Cardiac muscle cell (in vitro differentiated cells and primary cell): Measurements from ENCODE around the gene MYL6B. TPM values are rescaled to one million over a fixed set of nuclear protein-coding genes. Genes with fewer than 3 reads are reported as not detected.

ENCODE experiments used
- DNase-seq, 2 donors: peaks; one replicate each; pipeline versions ENCODE4 v3.0.0 to v3.0.0-alpha.2; 2010 to 2017; ENCODE audit warnings: low read depth in 1 of 2, low spot score in 1 of 2
- H3K27ac ChIP-seq: fragments of 200-600 bp; sonication (generic); 2 replicates; pipeline ENCODE4 v1.5.1; 2016
- H3K27me3 ChIP-seq: fragments of 200-600 bp; sonication (generic); 2 replicates; pipeline ENCODE4 v1.6.0; 2016; ENCODE audit warnings: control low read depth
- H3K36me3 ChIP-seq: fragments of 200-600 bp; sonication (generic); 2 replicates; pipeline ENCODE4 v1.5.1; 2016; ENCODE audit warnings: control low read depth
- H3K4me1 ChIP-seq: fragments of 200-600 bp; sonication (generic); 2 replicates; pipeline ENCODE4 v1.8.1; 2017; ENCODE audit warnings: low read depth, mild to moderate bottlenecking, mixed run types
- H3K4me3 ChIP-seq: fragments of 200-600 bp; sonication (generic); 2 replicates; pipeline ENCODE4 v1.5.1; 2016; ENCODE audit warnings: mild to moderate bottlenecking
- H3K9me3 ChIP-seq: fragments of 200-600 bp; sonication (generic); 2 replicates; pipeline ENCODE4 v1.5.1; 2017; ENCODE audit warnings: low read depth, mild to moderate bottlenecking, control low read depth
- CTCF ChIP-seq: IDR thresholded peaks from 2 replicates; pipeline ENCODE4 v1.5.1; 2012; ENCODE audit warnings: low read depth, mild to moderate bottlenecking, low read length
- polyA plus RNA-seq: library from polyadenylated mRNA; unstranded; fragments of >200 nt; fragmentation: Nextera tagmentation; extraction: Ambion mirVana; gene quantifications from 2 replicates; pipeline ENCODE4 v1.2.1, GENCODE V29; 2016
- total RNA-seq: library from RNA; depleted of rRNA; stranded (reverse); fragments of >200 nt; gene quantifications from 2 replicates; pipeline ENCODE4 v1.2.3, GENCODE V29; 2016

MYL6B gene
- total and polyA plus RNA-seq, 2 experiments from 2014 or later = 142 to 293 TPM

GRCh38 chr12:56151672-56152131 is 685 bp upstream of the MYL6B start:
- Histone ChIP-seq H3K4me3 (peak overlapping the region; percentile 79), H3K9me3 (no peaks in the 10 kb centered on the region), H3K4me1 (peaks cover 6% of the 10 kb centered on the region), H3K36me3 (peaks cover 9% of the 10 kb centered on the region), H3K27me3 (no peaks in the 10 kb centered on the region), H3K27ac (peak overlapping the region; percentile 82)
- peak; percentile 23 for TF ChIP-seq CTCF
- DNase-seq = peak in 1 of 2 donors; percentile 41

DNA sequence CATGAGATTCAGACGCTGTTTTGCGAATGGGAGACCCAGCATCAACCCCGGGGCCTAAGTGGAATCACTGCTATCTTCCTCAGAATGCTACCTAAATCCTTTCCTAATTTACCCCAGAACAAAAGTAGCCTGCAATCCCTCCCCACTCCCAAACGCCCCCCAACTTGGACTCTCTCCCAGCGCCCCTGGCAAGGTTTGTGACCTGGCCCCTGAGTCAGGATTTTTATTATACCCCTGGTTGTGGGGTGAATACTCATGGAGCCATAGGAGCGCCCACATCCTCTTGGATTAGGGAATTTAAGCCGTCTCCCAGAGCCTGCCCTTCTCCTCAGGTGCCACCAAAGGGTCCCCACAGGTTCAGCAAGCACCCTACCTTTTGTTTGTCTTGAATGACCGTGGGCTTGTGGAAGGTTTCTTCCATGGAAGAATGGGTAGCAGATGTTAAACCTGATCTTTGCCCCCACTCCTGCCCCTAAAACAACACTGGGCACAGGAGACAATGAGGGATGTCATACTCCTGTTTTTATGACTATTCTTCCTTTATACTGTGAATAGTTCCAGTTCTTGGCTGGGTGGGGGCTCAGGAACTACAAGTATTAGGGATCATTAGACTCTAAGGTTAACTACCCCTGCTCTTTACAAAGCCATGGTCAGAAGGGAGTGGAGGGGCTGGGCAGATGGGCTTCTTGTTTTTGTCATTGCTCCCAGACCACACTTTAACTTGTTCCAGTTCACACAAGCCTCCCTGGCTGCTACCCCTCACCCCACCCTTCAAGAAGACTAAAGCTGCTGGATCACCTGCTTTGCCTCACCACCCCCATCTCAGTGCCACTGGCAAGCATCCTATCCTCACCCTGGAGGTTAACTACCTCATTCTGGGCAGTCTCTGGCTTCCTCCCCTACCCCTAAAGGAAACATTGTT is 630 bp downstream of the MYL6B start:
- peak in 1 of 2 donors; percentile 24 for DNase-seq
- Histone ChIP-seq H3K9me3 (no peaks in the 10 kb centered on the region), H3K27me3 (no peaks in the 10 kb centered on the region), H3K36me3 (peaks cover 9% of the 10 kb centered on the region), H3K4me3 (peak overlapping the region; percentile 79), H3K27ac (no peak overlapping the region), H3K4me1 (peaks cover 11% of the 10 kb centered on the region)
- TF ChIP-seq CTCF = no peak

GRCh38 chr12:56153678-56154065 is 1.3 kb downstream of the MYL6B start:
- H3K9me3 ChIP-seq = no peaks in the 10 kb centered on the region
- peaks cover 11% of the 10 kb centered on the region for H3K4me1 ChIP-seq
- no peak overlapping the region for H3K27ac ChIP-seq
- no peaks in the 10 kb centered on the region for H3K27me3 ChIP-seq
- DNase-seq = no peak
- no peak for TF ChIP-seq CTCF
- H3K36me3 ChIP-seq = peaks cover 11% of the 10 kb centered on the region
- H3K4me3 ChIP-seq = no peak overlapping the region

GRCh38 chr12:56154246-56154771 is 1.9 kb downstream of the MYL6B start:
- no peak for DNase-seq
- Histone ChIP-seq H3K9me3 (no peaks in the 10 kb centered on the region), H3K27me3 (no peaks in the 10 kb centered on the region), H3K27ac (no peak overlapping the region), H3K4me3 (no peak overlapping the region), H3K36me3 (peaks cover 15% of the 10 kb centered on the region), H3K4me1 (peaks cover 11% of the 10 kb centered on the region)
- TF ChIP-seq CTCF = no peak

DNA sequence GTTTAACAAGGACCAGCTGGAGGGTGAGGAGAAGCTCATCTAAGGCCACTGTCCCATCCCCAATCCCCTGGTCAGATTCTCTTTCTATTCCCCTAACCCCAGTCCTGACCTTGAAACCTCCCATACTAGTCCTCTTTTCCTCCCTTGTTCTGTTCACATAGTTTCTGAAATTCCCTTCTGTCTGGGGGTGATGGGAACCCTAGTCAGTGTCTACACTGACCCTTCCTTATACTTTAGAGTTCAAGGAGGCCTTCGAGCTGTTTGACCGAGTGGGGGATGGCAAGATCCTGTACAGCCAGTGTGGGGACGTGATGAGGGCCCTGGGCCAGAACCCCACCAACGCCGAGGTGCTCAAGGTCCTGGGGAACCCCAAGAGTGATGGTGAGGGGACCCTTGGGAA is 2.4 kb downstream of the MYL6B start:
- no peak overlapping the region for H3K4me3 ChIP-seq
- no peak for TF ChIP-seq CTCF
- no peaks in the 10 kb centered on the region for H3K27me3 ChIP-seq
- peaks cover 16% of the 10 kb centered on the region for H3K4me1 ChIP-seq
- H3K27ac ChIP-seq = no peak overlapping the region
- no peaks in the 10 kb centered on the region for H3K9me3 ChIP-seq
- peaks cover 16% of the 10 kb centered on the region for H3K36me3 ChIP-seq
- DNase-seq = no peak
